ENCODE measurements around the gene INF2.

DNA sequence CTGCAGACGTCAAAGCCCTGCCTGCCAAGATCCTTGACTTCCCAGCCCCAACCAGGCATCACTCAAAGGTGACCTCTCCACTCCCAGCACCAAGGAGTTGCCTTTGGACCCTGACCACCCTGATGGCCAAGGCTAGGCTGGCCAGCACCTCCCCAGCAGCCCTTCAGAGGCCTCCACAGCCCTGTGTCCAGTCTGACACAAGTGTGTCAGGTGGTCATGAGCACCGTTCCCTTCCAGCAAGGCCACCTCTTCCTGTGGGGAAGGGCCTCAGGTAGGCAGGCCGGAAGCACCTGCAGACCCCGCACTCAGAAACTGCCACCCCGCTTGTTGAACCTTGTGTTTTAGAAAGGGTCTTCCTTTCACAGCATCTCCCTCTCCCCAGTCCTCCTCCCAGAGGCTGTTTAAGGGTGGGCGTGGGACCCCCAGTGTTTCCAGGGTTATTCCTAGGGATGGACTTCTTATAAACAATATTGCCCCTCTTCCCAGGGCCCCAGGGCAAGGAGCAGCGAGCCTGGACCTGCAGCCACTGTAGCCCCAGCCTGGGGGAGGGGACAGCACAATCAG, 13.2 kb upstream of the INF2 start:
- TF ChIP-seq RBBP5 (IDR thresholded peaks at IDR 0.05; ENCODE audit: borderline replicate concordance, insufficient read depth, low read length, poor library complexity, severe bottlenecking) (no peak), PTBP1 (IDR thresholded peaks at IDR 0.05; ENCODE audit: low read depth, low read length) (no peak), EZH2 (IDR thresholded peaks at IDR 0.05; ENCODE audit: borderline replicate concordance, low read depth, low read length) (no peak)

Data from K562 (cell line).